HEK293 (cell line): Measurements from ENCODE around the gene GPER1.

Source experiments
- CTCF ChIA-PET: fragments of 350-600 bp; formaldehyde crosslinking; extraction: SDS; loops from one replicate; lab custom pipeline; 2021; ENCODE audit warnings: antibody characterized with exemption; lab: Yijun Ruan, JAX
- POLR2A ChIA-PET: fragments of 300-600 bp; formaldehyde crosslinking; extraction: SDS; loops from one replicate; lab custom pipeline; 2020; ENCODE audit warnings: antibody characterized with exemption, inconsistent platforms; lab: Yijun Ruan, JAX
- H3K27ac ChIP-seq: fragments of 200-500 bp; sonication (Bioruptor generic); 2 replicates; pipeline ENCODE4 v1.5.1; 2014; ENCODE audit warnings: low read depth, low read length, control low read depth, inconsistent platforms; ENCODE audit errors: extremely low read depth
- H3K36me3 ChIP-seq, 2 experiments: fragments of 200-500 bp in 1 of 2; sonication (Bioruptor generic) in 1 of 2; 1 replicate in 1 of 2; 2 replicates in 1 of 2; pipeline ENCODE4 v1.5.1; 2014 to 2017; ENCODE audit warnings: inconsistent platforms in 2 of 2, low read length in 2 of 2; ENCODE audit not compliant: control insufficient read depth in 2 of 2, insufficient read depth in 1 of 2
- H3K4me1 ChIP-seq: fragments of 200-500 bp; sonication (Bioruptor generic); 2 replicates; pipeline ENCODE4 v1.5.1; 2014; ENCODE audit warnings: mild to moderate bottlenecking, low read length, inconsistent platforms; ENCODE audit not compliant: control insufficient read depth, insufficient read depth
- H3K4me3 ChIP-seq: 2 replicates; pipeline ENCODE4 v1.5.1; 2011; ENCODE audit warnings: low read depth, mild to moderate bottlenecking, control low read depth, low read length, moderate library complexity
- H3K9me3 ChIP-seq: fragments of 200-500 bp; sonication (Bioruptor generic); 2 replicates; pipeline ENCODE4 v1.5.1; 2014; ENCODE audit warnings: low read depth, low read length, inconsistent platforms; ENCODE audit not compliant: control insufficient read depth, insufficient read depth
- GLI4 ChIP-seq: fragments of 450-650 bp; formaldehyde crosslinking; IDR thresholded peaks from 2 replicates; pipeline ENCODE4 v1.5.1; 2016; ENCODE audit warnings: missing biosample characterization, missing genetic modification characterization
- GLIS2 ChIP-seq: fragments of 450-650 bp; formaldehyde crosslinking; IDR thresholded peaks from 2 replicates; pipeline ENCODE4 v1.5.1; 2016; ENCODE audit warnings: missing biosample characterization, missing genetic modification characterization
- KLF17 ChIP-seq: fragments of 450-650 bp; formaldehyde crosslinking; IDR thresholded peaks from 2 replicates; pipeline ENCODE4 v1.5.1; 2016; ENCODE audit warnings: missing biosample characterization, missing genetic modification characterization
- ZNF138 ChIP-seq: fragments of 450-650 bp; formaldehyde crosslinking; IDR thresholded peaks from 2 replicates; pipeline ENCODE4 v1.5.1; 2016; ENCODE audit warnings: missing biosample characterization, missing genetic modification characterization, borderline replicate concordance
- ZNF157 ChIP-seq: fragments of 450-650 bp; formaldehyde crosslinking; IDR thresholded peaks from 2 replicates; pipeline ENCODE4 v1.5.1; 2016; ENCODE audit warnings: missing biosample characterization, missing genetic modification characterization
- ZNF19 ChIP-seq: fragments of 450-650 bp; formaldehyde crosslinking; IDR thresholded peaks from 2 replicates; pipeline ENCODE4; 2016; ENCODE audit warnings: missing biosample characterization, missing genetic modification characterization, low read depth
- ZNF211 ChIP-seq: fragments of 450-650 bp; formaldehyde crosslinking; IDR thresholded peaks from 2 replicates; pipeline ENCODE4 v1.5.1; 2016; ENCODE audit warnings: low read depth, missing biosample characterization, missing genetic modification characterization
- ZNF223 ChIP-seq: fragments of 450-650 bp; formaldehyde crosslinking; IDR thresholded peaks from 2 replicates; pipeline ENCODE4 v1.5.1; 2016; ENCODE audit warnings: missing biosample characterization, missing genetic modification characterization
- ZNF239 ChIP-seq: fragments of 450-650 bp; formaldehyde crosslinking; IDR thresholded peaks from 2 replicates; pipeline ENCODE4 v1.5.1; 2016; ENCODE audit warnings: missing biosample characterization, missing genetic modification characterization
- ZNF37A ChIP-seq: fragments of 450-650 bp; IDR thresholded peaks from 2 replicates; pipeline ENCODE4 v1.5.1; 2018; ENCODE audit warnings: missing biosample characterization, missing genetic modification characterization
- ZNF391 ChIP-seq: fragments of 450-650 bp; formaldehyde crosslinking; IDR thresholded peaks from 2 replicates; pipeline ENCODE4 v1.5.1; 2016; ENCODE audit warnings: low read depth, missing biosample characterization, missing genetic modification characterization, borderline replicate concordance
- ZNF398 ChIP-seq: fragments of 450-650 bp; formaldehyde crosslinking; IDR thresholded peaks from 2 replicates; pipeline ENCODE4 v1.5.1; 2017; ENCODE audit warnings: missing biosample characterization, missing genetic modification characterization
- ZNF629 ChIP-seq: fragments of 450-650 bp; formaldehyde crosslinking; IDR thresholded peaks from 2 replicates; pipeline ENCODE4 v1.5.1; 2017; ENCODE audit warnings: missing biosample characterization, missing genetic modification characterization
- ZNF777 ChIP-seq: fragments of 450-650 bp; formaldehyde crosslinking; IDR thresholded peaks from 2 replicates; pipeline ENCODE4 v1.5.1; 2017; ENCODE audit warnings: missing biosample characterization, missing genetic modification characterization, borderline replicate concordance
- ZNF785 ChIP-seq: fragments of 450-650 bp; formaldehyde crosslinking; IDR thresholded peaks from 2 replicates; pipeline ENCODE4 v1.5.1; 2016; ENCODE audit warnings: missing biosample characterization, missing genetic modification characterization
- ZNF792 ChIP-seq: fragments of 450-650 bp; formaldehyde crosslinking; IDR thresholded peaks from 2 replicates; pipeline ENCODE4 v1.5.1; 2016; ENCODE audit warnings: missing biosample characterization, missing genetic modification characterization
- ZSCAN5A ChIP-seq: fragments of 450-650 bp; formaldehyde crosslinking; IDR thresholded peaks from 2 replicates; pipeline ENCODE4 v1.5.1; 2016; ENCODE audit warnings: missing biosample characterization, missing genetic modification characterization
- TF ChIP-seq, protein P1 (sequence below): fragments of 450-650 bp; formaldehyde crosslinking; IDR thresholded peaks from 2 replicates; pipeline ENCODE4 v1.5.1; 2017; ENCODE audit warnings: missing biosample characterization, missing genetic modification characterization
- TF ChIP-seq, protein P2 (sequence below): fragments of 450-650 bp; formaldehyde crosslinking; optimal IDR thresholded peaks from 2 replicates; pipeline ENCODE3; 2016; ENCODE audit warnings: missing biosample characterization, mild to moderate bottlenecking, missing genetic modification characterization
- TF ChIP-seq, protein P3 (sequence below): fragments of 450-650 bp; formaldehyde crosslinking; IDR thresholded peaks from 2 replicates; pipeline ENCODE4 v1.5.1; 2017; ENCODE audit warnings: missing biosample characterization, missing genetic modification characterization
- TF ChIP-seq, protein P4 (sequence below): fragments of 450-650 bp; formaldehyde crosslinking; IDR thresholded peaks from 2 replicates; pipeline ENCODE4 v1.5.0; 2017; ENCODE audit warnings: missing biosample characterization, missing genetic modification characterization, borderline replicate concordance

The GPER1 gene

GRCh38 chr7:1058311-1058710 is 29.6 kb upstream of the GPER1 start:
- Histone ChIP-seq H3K4me1 (no peaks in the 10 kb centered on the region), H3K36me3 (peaks cover 0 to 7% of the 10 kb centered on the region in 2 experiments; a peak in 1 of 3 replicates), H3K9me3 (no peaks in the 10 kb centered on the region), H3K4me3 (no peak overlapping the region), H3K27ac (no peak overlapping the region)
- ChIA-PET CTCF (interaction anchor here (0.9 to 1.5 kb wide), 2 partner anchors 13 to 28 kb away, joined by 4 to 10 read pairs; partner anchors contain the start of gene GPR146), POLR2A (interaction anchor here (0.5 kb wide), 1 partner anchor 14 kb away, joined by 6 read pairs; no protein-coding TSS in a partner anchor)
- TF ChIP-seq ZNF629 (tag by site-specific recombination) = no peak
- TF ChIP-seq ZNF391 (tag by site-specific recombination) = no peak
- no peak for TF ChIP-seq ZNF37A
- TF ChIP-seq ZSCAN5A (tag by site-specific recombination) = no peak
- TF ChIP-seq, protein P1, sequence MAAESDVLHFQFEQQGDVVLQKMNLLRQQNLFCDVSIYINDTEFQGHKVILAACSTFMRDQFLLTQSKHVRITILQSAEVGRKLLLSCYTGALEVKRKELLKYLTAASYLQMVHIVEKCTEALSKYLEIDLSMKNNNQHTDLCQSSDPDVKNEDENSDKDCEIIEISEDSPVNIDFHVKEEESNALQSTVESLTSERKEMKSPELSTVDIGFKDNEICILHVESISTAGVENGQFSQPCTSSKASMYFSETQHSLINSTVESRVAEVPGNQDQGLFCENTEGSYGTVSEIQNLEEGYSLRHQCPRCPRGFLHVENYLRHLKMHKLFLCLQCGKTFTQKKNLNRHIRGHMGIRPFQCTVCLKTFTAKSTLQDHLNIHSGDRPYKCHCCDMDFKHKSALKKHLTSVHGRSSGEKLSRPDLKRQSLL (tag by site-specific recombination) = no peak
- TF ChIP-seq ZNF223 (tag by site-specific recombination) = no peak
- TF ChIP-seq ZNF239 (tag by site-specific recombination) = no peak
- TF ChIP-seq ZNF157 = no peak
- no peak for TF ChIP-seq ZNF398
- TF ChIP-seq, protein P2, sequence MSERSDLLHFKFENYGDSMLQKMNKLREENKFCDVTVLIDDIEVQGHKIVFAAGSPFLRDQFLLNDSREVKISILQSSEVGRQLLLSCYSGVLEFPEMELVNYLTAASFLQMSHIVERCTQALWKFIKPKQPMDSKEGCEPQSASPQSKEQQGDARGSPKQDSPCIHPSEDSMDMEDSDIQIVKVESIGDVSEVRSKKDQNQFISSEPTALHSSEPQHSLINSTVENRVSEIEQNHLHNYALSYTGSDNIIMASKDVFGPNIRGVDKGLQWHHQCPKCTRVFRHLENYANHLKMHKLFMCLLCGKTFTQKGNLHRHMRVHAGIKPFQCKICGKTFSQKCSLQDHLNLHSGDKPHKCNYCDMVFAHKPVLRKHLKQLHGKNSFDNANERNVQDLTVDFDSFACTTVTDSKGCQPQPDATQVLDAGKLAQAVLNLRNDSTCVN (tag by site-specific recombination) = no peak
- TF ChIP-seq ZNF785 (tag by site-specific recombination) = no peak

DNA sequence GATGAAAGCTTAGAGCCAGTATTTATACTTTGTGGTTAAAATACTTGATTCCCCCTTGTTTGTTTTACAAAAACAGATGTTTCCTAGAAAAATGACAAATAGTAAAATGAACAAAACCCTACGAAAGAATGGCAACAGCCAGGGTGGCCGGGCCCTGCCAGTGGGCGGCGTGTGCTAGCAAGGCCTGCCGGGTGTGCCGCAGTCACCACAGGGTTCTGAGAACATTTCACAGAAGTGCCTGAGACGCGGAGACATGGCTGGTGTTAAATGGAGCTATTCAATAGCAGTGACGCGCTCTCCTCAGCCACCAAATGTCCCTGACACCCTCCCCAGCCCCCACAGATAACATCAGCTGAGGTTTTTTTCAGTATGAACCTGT is 29.1 kb upstream of the GPER1 start:
- POLR2A ChIA-PET = no interaction called here
- Histone ChIP-seq H3K36me3 (peaks cover 0 to 7% of the 10 kb centered on the region in 2 experiments; a peak in 1 of 3 replicates), H3K4me3 (no peak overlapping the region)

DNA sequence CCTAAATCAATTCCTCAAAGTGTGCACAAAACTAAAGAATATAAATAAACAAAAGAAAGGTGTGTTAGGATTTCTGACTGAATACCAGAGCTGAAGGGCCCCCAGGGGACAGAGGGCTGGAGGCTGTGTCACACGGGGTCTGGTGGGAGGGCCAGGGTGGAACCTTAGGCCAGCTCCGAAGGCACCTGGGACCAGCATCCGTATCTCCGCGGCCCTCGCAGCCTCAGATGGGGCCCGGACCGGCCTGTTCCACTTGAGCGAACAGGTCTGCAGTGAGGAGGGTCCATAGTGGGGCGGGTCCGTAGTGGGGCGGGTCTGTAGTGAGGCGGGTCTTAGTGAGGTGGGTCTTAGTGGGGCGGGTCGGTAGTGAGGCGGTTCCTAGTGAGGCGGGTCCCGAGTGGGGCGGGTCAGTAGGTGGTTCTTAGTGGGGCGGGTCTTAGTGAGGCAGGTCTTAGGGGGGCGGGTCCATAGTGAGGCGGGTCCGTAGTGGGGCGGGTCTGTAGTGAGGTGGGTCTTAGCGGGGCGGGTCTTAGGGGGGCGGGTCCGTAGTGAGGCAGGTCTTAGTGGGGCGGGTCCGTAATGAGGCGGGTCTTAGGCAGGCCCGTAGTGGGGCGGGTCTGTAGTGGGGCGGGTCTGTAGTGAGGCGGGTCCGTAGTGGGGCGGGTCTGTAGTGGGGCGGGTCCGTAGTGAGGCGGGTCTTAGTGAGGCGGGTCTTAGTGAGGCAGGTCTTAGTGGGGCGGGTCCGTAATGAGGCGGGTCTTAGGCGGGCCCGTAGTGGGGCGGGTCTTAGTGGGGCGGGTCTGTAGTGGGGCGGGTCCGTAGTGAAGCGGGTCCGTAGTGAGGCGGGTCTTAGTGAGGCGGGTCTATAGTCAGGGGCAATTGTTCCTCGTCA is 28.5 kb upstream of the GPER1 start:
- POLR2A ChIA-PET = no interaction called here
- Histone ChIP-seq H3K4me1 (no peaks in the 10 kb centered on the region), H3K36me3 (peaks cover 0 to 7% of the 10 kb centered on the region in 2 experiments; a peak in 1 of 3 replicates), H3K27ac (no peak overlapping the region), H3K9me3 (no peaks in the 10 kb centered on the region), H3K4me3 (no peak overlapping the region)
- CTCF ChIA-PET = interaction anchor here (1.5 to 2.2 kb wide), 2 partner anchors 14 to 66 kb away, joined by 10 read pairs; partner anchors contain the start of gene GPR146
- no peak for TF ChIP-seq ZNF777 (tag by site-specific recombination)
- peak; percentile 74; the same call in 1 of the 2 replicates for TF ChIP-seq KLF17 (tag by site-specific recombination)
- TF ChIP-seq, protein P3, sequence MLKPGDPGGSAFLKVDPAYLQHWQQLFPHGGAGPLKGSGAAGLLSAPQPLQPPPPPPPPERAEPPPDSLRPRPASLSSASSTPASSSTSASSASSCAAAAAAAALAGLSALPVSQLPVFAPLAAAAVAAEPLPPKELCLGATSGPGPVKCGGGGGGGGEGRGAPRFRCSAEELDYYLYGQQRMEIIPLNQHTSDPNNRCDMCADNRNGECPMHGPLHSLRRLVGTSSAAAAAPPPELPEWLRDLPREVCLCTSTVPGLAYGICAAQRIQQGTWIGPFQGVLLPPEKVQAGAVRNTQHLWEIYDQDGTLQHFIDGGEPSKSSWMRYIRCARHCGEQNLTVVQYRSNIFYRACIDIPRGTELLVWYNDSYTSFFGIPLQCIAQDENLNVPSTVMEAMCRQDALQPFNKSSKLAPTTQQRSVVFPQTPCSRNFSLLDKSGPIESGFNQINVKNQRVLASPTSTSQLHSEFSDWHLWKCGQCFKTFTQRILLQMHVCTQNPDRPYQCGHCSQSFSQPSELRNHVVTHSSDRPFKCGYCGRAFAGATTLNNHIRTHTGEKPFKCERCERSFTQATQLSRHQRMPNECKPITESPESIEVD (tag by site-specific recombination) = no peak
- TF ChIP-seq, protein P4, sequence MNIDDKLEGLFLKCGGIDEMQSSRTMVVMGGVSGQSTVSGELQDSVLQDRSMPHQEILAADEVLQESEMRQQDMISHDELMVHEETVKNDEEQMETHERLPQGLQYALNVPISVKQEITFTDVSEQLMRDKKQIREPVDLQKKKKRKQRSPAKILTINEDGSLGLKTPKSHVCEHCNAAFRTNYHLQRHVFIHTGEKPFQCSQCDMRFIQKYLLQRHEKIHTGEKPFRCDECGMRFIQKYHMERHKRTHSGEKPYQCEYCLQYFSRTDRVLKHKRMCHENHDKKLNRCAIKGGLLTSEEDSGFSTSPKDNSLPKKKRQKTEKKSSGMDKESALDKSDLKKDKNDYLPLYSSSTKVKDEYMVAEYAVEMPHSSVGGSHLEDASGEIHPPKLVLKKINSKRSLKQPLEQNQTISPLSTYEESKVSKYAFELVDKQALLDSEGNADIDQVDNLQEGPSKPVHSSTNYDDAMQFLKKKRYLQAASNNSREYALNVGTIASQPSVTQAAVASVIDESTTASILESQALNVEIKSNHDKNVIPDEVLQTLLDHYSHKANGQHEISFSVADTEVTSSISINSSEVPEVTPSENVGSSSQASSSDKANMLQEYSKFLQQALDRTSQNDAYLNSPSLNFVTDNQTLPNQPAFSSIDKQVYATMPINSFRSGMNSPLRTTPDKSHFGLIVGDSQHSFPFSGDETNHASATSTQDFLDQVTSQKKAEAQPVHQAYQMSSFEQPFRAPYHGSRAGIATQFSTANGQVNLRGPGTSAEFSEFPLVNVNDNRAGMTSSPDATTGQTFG (tag by site-specific recombination) = no peak

More for the DNA sequence above, 29.1 kb upstream of the GPER1 start:
- CTCF ChIA-PET = interaction anchor here (0.9 to 1.5 kb wide), 2 partner anchors 14 to 27 kb away, joined by 4 to 10 read pairs; partner anchors contain the start of gene GPR146
- Histone ChIP-seq H3K27ac (no peak overlapping the region), H3K4me1 (no peaks in the 10 kb centered on the region), H3K9me3 (no peaks in the 10 kb centered on the region)
- TF ChIP-seq ZNF19 (tag by site-specific recombination) = no peak
- no peak for TF ChIP-seq GLI4
- TF ChIP-seq GLIS2 (tag by site-specific recombination) = no peak
- TF ChIP-seq ZNF138 = no peak
- TF ChIP-seq ZNF211 (tag by site-specific recombination) = no peak
- TF ChIP-seq ZNF792 = no peak
- TF ChIP-seq ZNF629 (tag by site-specific recombination) = peak; percentile 34; the same call in 1 of the 2 replicates
